HepG2 (cell line): Measurements from ENCODE around the gene AQP10. TPM values are rescaled to one million over a fixed set of nuclear protein-coding genes. Genes with fewer than 3 reads are reported as not detected.

Experiments used
- ATF5 ChIP-seq: sonication (generic); formaldehyde crosslinking; IDR thresholded peaks from 2 replicates; pipeline ENCODE4 v1.4.0; 2020; ENCODE audit warnings: mild to moderate bottlenecking, low read depth, missing genetic modification reagents
- CCDC6 ChIP-seq: sonication (generic); formaldehyde crosslinking; IDR thresholded peaks from 2 replicates; pipeline ENCODE4 v1.8.1; 2022; ENCODE audit warnings: mild to moderate bottlenecking, missing genetic modification reagents, moderate library complexity
- ELF1 ChIP-seq: sonication (generic); formaldehyde crosslinking; IDR thresholded peaks from 2 replicates; pipeline ENCODE4 v1.4.0; 2020; ENCODE audit warnings: missing genetic modification reagents
- ESRRA ChIP-seq: sonication (generic); formaldehyde crosslinking; IDR thresholded peaks from 2 replicates; pipeline ENCODE4 v1.5.1; 2020; ENCODE audit warnings: mild to moderate bottlenecking, low read depth, missing genetic modification reagents
- FOXO1 ChIP-seq: sonication (generic); formaldehyde crosslinking; IDR thresholded peaks from 2 replicates; pipeline ENCODE4 v1.4.0; 2020; ENCODE audit warnings: missing genetic modification reagents
- SETDB1 ChIP-seq: sonication (generic); formaldehyde crosslinking; IDR thresholded peaks from 2 replicates; pipeline ENCODE4 v1.5.1; 2020; ENCODE audit warnings: missing genetic modification reagents, mild to moderate bottlenecking, borderline replicate concordance
- SRY ChIP-seq: sonication (generic); formaldehyde crosslinking; IDR thresholded peaks from 2 replicates; pipeline ENCODE4 v1.8.0; 2022; ENCODE audit warnings: mild to moderate bottlenecking, missing genetic modification reagents
- ZBTB44 ChIP-seq: sonication (generic); formaldehyde crosslinking; IDR thresholded peaks from 2 replicates; pipeline ENCODE4 v1.4.0; 2020; ENCODE audit warnings: missing genetic modification reagents
- ZC3H4 ChIP-seq: sonication (generic); formaldehyde crosslinking; IDR thresholded peaks from 2 replicates; pipeline ENCODE4 v1.4.0; 2020; ENCODE audit warnings: missing genetic modification reagents, borderline replicate concordance
- ZFP36 ChIP-seq: fragments of 150-350 bp; IDR thresholded peaks from 2 replicates; pipeline ENCODE4 v1.6.1; 2018; ENCODE audit warnings: borderline replicate concordance, low read length, low read depth; ENCODE audit not compliant: partially characterized antibody
- ZFP37 ChIP-seq: sonication (generic); formaldehyde crosslinking; IDR thresholded peaks from 2 replicates; pipeline ENCODE4 v1.4.0; 2020; ENCODE audit warnings: missing genetic modification reagents, borderline replicate concordance
- ZKSCAN5 ChIP-seq: sonication (generic); formaldehyde crosslinking; IDR thresholded peaks from 2 replicates; pipeline ENCODE4 v1.5.1; 2020; ENCODE audit warnings: mild to moderate bottlenecking, missing genetic modification reagents
- ZNF20 ChIP-seq: sonication (generic); formaldehyde crosslinking; IDR thresholded peaks from 2 replicates; pipeline ENCODE4 v1.4.0; 2020; ENCODE audit warnings: mild to moderate bottlenecking, moderate library complexity, missing genetic modification reagents
- ZNF432 ChIP-seq: sonication (generic); formaldehyde crosslinking; IDR thresholded peaks from 2 replicates; pipeline ENCODE4 v1.5.0; 2020; ENCODE audit warnings: missing genetic modification reagents, mild to moderate bottlenecking, borderline replicate concordance
- ZNF562 ChIP-seq: sonication (generic); formaldehyde crosslinking; IDR thresholded peaks from 2 replicates; pipeline ENCODE4 v1.8.0; 2022; ENCODE audit warnings: missing genetic modification reagents, borderline replicate concordance
- ZNF619 ChIP-seq: sonication (generic); formaldehyde crosslinking; IDR thresholded peaks from 2 replicates; pipeline ENCODE4 v1.4.0; 2020; ENCODE audit warnings: mild to moderate bottlenecking, missing genetic modification reagents
- ZNF629 ChIP-seq: sonication (generic); formaldehyde crosslinking; conservative IDR thresholded peaks from 2 replicates; pipeline ENCODE4 v1.5.0; 2020; ENCODE audit warnings: missing genetic modification reagents
- ZNF710 ChIP-seq: sonication (generic); formaldehyde crosslinking; IDR thresholded peaks from 2 replicates; pipeline ENCODE4 v1.5.0; 2020; ENCODE audit warnings: mild to moderate bottlenecking, missing genetic modification reagents, borderline replicate concordance
- ZNF790 ChIP-seq: sonication (generic); formaldehyde crosslinking; IDR thresholded peaks from 2 replicates; pipeline ENCODE4 v1.8.0; 2022; ENCODE audit warnings: missing genetic modification reagents, mild to moderate bottlenecking, borderline replicate concordance
- ZNF841 ChIP-seq: sonication (generic); formaldehyde crosslinking; IDR thresholded peaks from 2 replicates; pipeline ENCODE4 v1.8.1; 2023; ENCODE audit warnings: missing genetic modification reagents, borderline replicate concordance
- ZNF879 ChIP-seq: sonication (generic); formaldehyde crosslinking; IDR thresholded peaks from 2 replicates; pipeline ENCODE4 v1.8.1; 2023; ENCODE audit warnings: missing genetic modification reagents
- ZSCAN12 ChIP-seq: sonication (generic); formaldehyde crosslinking; IDR thresholded peaks from 2 replicates; pipeline ENCODE4 v1.9.0; 2021; ENCODE audit warnings: mild to moderate bottlenecking, missing genetic modification reagents
- polyA plus RNA-seq, 8 experiments: library from polyadenylated mRNA; depleted of rRNA in 3 of 8; stranded (reverse) in 7 of 8; unstranded in 1 of 8; fragments of >200 nt; fragmentation: Illumina TruSeq in 4 of 8; extraction: Trizol in 4 of 8; gene quantifications; 2 replicates each; pipeline versions ENCODE4 v1.2.1 to v1.2.3, GENCODE V29; 2011 to 2016; ENCODE audit warnings: low read depth in 4 of 8, missing spikeins in 1 of 8, mixed read lengths in 1 of 8; ENCODE audit not compliant: insufficient read depth in 1 of 8
- total RNA-seq, 5 experiments: library from RNA; depleted of rRNA; stranded (reverse); fragments of >200 nt; fragmentation: Illumina TruSeq; extraction: Trizol; gene quantifications; 2 replicates each; pipeline ENCODE4 v1.2.3, GENCODE V29; 2016; ENCODE audit warnings: low read depth in 1 of 5
- TF ChIP-seq, protein P1 (sequence below): sonication (generic); formaldehyde crosslinking; conservative IDR thresholded peaks from 2 replicates; pipeline ENCODE4 v1.8.0; 2022; ENCODE audit warnings: mild to moderate bottlenecking, moderate library complexity, missing genetic modification reagents
- TF ChIP-seq, protein P2 (sequence below): sonication (generic); formaldehyde crosslinking; IDR thresholded peaks from 2 replicates; pipeline ENCODE4 v1.4.0; 2020; ENCODE audit warnings: mild to moderate bottlenecking, missing genetic modification reagents

Gene AQP10
- total and polyA plus RNA-seq, 2 of the 13 experiments (the other 11 are each of a cell fraction or from before 2014, with no cell fraction given): 0.30 TPM; not detected in 1

DNA sequence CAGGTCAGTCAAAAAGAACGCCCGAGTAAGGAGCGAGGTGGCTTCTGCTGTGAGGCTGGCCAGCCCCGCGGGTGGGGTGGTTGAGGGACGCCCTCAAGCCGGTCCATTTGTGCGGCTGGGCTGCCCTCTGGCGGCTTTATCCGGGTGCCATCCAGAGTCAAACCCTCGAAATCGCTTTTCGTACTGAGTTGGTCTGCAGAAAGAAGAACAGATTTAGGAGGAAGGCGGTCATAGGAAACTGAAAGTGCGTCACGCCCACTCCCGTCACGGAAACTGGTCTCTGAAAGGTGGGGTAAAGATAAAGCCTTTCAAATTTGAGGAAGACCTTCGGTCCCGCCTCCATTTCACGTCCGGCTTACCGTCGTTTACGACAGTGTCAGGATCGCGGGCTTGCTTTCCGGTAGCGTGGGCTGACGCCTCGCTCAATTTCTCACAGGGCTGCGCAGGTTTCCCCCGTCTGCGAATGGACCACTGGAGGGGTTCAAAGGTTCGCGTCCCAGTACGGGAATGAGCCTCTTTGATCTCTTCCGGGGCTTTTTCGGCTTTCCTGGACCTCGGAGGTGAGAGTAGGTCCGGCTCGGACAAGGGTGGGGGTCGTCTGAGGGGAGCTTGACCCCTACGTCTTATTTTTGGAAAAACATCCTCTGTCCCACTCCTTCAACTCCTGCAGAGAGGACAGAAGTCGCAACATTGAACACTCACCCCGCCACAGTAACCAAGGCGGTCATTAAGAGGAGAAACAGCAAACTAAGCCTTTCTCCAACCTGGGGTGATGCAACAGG is 48.5 kb upstream of the AQP10 start, which contains the start of gene HAX1 (continued):
- TF ChIP-seq ESRRA (CRISPR knock-in tag) (0 out of 2 replicates have a peak, but pooled peaks have one; percentile 25), ZFP36 (no peak), ATF5 (CRISPR knock-in tag) (no peak), ZNF841 (CRISPR knock-in tag) (no peak), ZNF562 (no peak), CCDC6 (CRISPR knock-in tag) (peak; percentile 86), ZSCAN12 (CRISPR knock-in tag) (no peak), ZNF710 (CRISPR knock-in tag) (0 out of 2 replicates have a peak, but pooled peaks have one; percentile 56), ZKSCAN5 (CRISPR knock-in tag) (no peak), ZFP37 (CRISPR knock-in tag) (no peak), ZNF432 (CRISPR knock-in tag) (no peak), SETDB1 (CRISPR knock-in tag) (no peak), ZNF619 (no peak; the same call in 1 of the 2 replicates), ZNF879 (CRISPR knock-in tag) (no peak), ELF1 (peak; percentile 78), ZBTB44 (peak; percentile 45; the same call in 1 of the 2 replicates), ZNF790 (CRISPR knock-in tag) (no peak), SRY (CRISPR knock-in tag) (no peak), ZC3H4 (no peak), ZNF629 (CRISPR knock-in tag) (no peak), FOXO1 (CRISPR knock-in tag) (0 out of 2 replicates have a peak, but pooled peaks have one; percentile 10), ZNF20 (CRISPR knock-in tag) (no peak)
- TF ChIP-seq, protein P1, sequence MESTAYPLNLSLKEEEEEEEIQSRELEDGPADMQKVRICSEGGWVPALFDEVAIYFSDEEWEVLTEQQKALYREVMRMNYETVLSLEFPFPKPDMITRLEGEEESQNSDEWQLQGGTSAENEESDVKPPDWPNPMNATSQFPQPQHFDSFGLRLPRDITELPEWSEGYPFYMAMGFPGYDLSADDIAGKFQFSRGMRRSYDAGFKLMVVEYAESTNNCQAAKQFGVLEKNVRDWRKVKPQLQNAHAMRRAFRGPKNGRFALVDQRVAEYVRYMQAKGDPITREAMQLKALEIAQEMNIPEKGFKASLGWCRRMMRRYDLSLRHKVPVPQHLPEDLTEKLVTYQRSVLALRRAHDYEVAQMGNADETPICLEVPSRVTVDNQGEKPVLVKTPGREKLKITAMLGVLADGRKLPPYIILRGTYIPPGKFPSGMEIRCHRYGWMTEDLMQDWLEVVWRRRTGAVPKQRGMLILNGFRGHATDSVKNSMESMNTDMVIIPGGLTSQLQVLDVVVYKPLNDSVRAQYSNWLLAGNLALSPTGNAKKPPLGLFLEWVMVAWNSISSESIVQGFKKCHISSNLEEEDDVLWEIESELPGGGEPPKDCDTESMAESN (CRISPR knock-in tag): peak; percentile 65; the same call in 1 of the 2 replicates
- TF ChIP-seq, protein P2, sequence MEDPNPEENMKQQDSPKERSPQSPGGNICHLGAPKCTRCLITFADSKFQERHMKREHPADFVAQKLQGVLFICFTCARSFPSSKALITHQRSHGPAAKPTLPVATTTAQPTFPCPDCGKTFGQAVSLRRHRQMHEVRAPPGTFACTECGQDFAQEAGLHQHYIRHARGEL (CRISPR knock-in tag): no peak
